HAP-1 (cell line): ENCODE data around the gene GPR75.

Experiments
- DNase-seq, 2 experiments: peaks; one replicate each; pipeline ENCODE4 v3.0.0-alpha.2; 2016 to 2020; ENCODE audit warnings: low spot score in 2 of 2
- H3K27me3 ChIP-seq: fragments of 250-450 bp; sonication (Bioruptor Pico); 2 replicates; pipeline ENCODE4 v1.5.1; 2020; ENCODE audit warnings: low read depth, mild to moderate bottlenecking, moderate library complexity
- H3K36me3 ChIP-seq: fragments of 250-450 bp; sonication (Bioruptor Pico); replicated peaks from 2 replicates; pipeline ENCODE4 v1.5.1; 2020; ENCODE audit warnings: mild to moderate bottlenecking
- H3K4me1 ChIP-seq: fragments of 250-450 bp; sonication (Bioruptor Pico); 2 replicates; pipeline ENCODE4 v1.5.1; 2020; ENCODE audit warnings: mild to moderate bottlenecking
- H3K4me3 ChIP-seq: fragments of 250-450 bp; sonication (Bioruptor Pico); 2 replicates; pipeline ENCODE4 v1.5.1; 2020; ENCODE audit warnings: mild to moderate bottlenecking, moderate library complexity
- H3K9me3 ChIP-seq: fragments of 250-450 bp; sonication (Bioruptor Pico); 2 replicates; pipeline ENCODE4 v1.5.1; 2020; ENCODE audit warnings: mild to moderate bottlenecking, moderate library complexity
- in situ Hi-C: fragments of 300-500 bp; cut with MboI; formaldehyde crosslinking; loops from 3 replicates; pipeline ENCODE4 v1.14.3; 2020; ENCODE audit warnings: low sequenced_read_pairs, inconsistent platforms, mixed read lengths

GPR75 gene

GRCh38 chr2:53859206-53860181 is at the start of gene GPR75:
Gene GPR75, minus strand, starts transcription at chr2:53859967. Its CDS starts 5,211 bp downstream, at chr2:53854756.
- in situ Hi-C loops: no loop called here
- peaks cover 12% of the 10 kb centered on the region for H3K36me3 ChIP-seq
- H3K27me3 ChIP-seq: no peaks in the 10 kb centered on the region
- no peak within 1 kb of the TSS for H3K4me3 ChIP-seq
- no peaks in the 10 kb centered on the region for H3K9me3 ChIP-seq
- DNase-seq: no peak
- peaks cover 5% of the 10 kb centered on the region; the same call in 1 of the 2 replicates for H3K4me1 ChIP-seq

DNA sequence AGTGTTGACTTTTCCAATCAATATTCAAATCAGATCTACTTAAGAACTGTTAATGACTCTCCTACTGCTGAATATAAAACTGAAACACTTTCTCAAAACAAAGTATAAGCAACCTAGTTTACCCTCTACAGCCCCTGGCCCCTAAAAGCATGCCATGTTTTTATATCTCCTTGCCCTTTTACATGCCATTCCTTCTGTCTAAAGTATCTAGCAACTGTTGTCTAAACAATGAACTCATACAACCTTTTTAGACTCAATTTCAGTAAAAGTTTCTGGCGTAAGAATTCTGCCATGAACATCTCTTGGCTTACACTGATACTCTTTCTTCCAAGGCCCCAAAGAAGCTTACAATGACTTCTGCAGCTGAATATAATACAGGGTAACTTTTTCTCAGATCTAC is 47.8 kb upstream of the GPR75 start:
- in situ Hi-C loops: no loop called here
- Histone ChIP-seq H3K27me3 (no peaks in the 10 kb centered on the region), H3K4me3 (no peak overlapping the region), H3K4me1 (no peaks in the 10 kb centered on the region), H3K9me3 (no peaks in the 10 kb centered on the region), H3K36me3 (peaks cover 58% of the 10 kb centered on the region)
- no peak for DNase-seq

GRCh38 chr2:53905396-53905795 is 45.6 kb upstream of the GPR75 start:
- Histone ChIP-seq H3K4me3 (no peak overlapping the region), H3K36me3 (peaks cover 71% of the 10 kb centered on the region), H3K9me3 (no peaks in the 10 kb centered on the region), H3K4me1 (no peaks in the 10 kb centered on the region), H3K27me3 (no peaks in the 10 kb centered on the region)
- in situ Hi-C loops: no loop called here
- no peak for DNase-seq

GRCh38 chr2:53903011-53903410 is 43.2 kb upstream of the GPR75 start:
- peaks cover 77% of the 10 kb centered on the region for H3K36me3 ChIP-seq
- no peaks in the 10 kb centered on the region for H3K9me3 ChIP-seq
- no peak for DNase-seq
- in situ Hi-C loops: no loop called here
- no peaks in the 10 kb centered on the region for H3K4me1 ChIP-seq
- no peak overlapping the region for H3K4me3 ChIP-seq
- no peaks in the 10 kb centered on the region for H3K27me3 ChIP-seq

DNA sequence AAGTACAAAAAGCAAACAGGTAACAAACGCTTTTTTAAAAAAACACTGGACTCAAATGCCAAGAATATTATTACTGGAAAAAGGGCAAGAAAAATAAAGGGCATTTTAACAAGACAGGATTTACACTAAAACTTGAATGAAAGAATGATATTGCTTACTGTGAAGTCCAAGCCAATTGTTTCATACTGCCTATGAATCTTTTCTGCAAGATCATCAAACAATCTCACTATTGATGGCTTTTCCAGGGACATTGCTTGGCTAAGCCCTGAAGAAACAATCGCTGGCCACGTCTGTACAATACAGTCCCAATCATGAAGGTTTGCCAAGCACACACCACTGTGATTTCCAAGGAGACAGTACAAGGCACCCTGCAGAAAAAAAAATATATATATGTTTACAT is 41.4 kb upstream of the GPR75 start:
- Histone ChIP-seq H3K27me3 (no peaks in the 10 kb centered on the region), H3K9me3 (no peaks in the 10 kb centered on the region), H3K4me3 (no peak overlapping the region), H3K36me3 (peaks cover 67% of the 10 kb centered on the region), H3K4me1 (no peaks in the 10 kb centered on the region)
- in situ Hi-C loops: no loop called here
- no peak for DNase-seq

DNA sequence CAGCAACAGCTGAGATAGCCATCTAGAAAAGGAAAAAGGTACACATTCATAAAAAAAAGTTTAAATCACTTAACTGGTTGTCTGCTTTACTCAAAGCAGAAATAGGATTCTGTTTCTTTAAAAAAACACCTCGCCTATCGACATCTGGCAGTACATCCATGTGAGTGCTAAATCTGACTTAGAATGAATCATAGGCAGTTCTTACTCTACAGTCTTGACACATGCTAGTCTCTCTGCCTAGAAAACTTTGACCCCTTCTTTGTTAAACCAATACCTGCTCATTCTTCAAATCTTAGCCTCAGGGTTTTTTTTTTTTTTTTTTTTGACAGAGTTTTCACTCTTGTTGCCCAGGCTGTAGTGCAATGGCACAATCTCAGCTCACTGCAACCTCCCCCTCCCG is 37.1 kb upstream of the GPR75 start:
- DNase-seq: no peak
- H3K9me3 ChIP-seq: no peaks in the 10 kb centered on the region
- in situ Hi-C loops: no loop called here
- H3K4me3 ChIP-seq: no peak overlapping the region
- H3K36me3 ChIP-seq: peaks cover 68% of the 10 kb centered on the region
- H3K27me3 ChIP-seq: no peaks in the 10 kb centered on the region
- H3K4me1 ChIP-seq: no peaks in the 10 kb centered on the region

DNA sequence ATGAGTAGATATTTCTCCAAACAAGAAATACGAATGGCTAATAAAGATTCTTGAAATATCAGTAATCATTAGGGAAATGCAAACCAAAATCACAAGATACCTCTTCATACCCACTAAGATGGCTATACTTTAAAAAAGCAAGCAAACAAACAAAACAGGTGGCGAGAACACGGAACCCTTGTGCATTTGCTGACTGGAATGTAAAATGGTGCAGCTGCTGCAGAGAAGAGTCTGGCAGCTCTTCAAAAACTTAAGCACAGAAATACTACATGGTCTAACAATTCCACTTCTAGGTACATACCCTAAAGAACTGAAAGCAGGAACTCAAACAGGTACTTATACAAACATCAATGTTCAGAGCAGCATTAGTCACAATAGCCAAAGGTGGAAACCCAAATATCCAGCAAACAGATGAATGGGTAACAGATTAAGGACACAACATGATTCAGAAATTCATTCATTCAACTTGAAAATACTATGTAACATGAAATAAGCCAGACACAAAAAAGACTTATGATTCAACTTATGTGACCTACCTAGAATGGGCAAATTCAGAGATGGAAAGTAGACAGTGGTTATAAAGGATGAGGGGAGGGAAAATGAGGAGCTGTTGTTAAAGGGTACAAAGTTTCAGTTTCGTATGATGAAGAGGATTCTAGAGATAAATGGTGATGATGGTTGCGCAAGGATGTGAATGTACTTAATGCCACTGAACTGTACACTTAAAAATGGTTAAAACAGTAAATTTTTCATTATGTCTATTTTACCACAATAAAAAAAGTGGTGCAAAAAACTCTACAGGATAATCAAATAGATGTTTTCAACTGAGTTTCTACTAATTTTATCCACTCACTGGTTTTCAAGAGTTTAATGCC is 26.9 kb upstream of the GPR75 start:
- in situ Hi-C loops: no loop called here
- no peaks in the 10 kb centered on the region for H3K27me3 ChIP-seq
- peaks cover 69% of the 10 kb centered on the region for H3K36me3 ChIP-seq
- H3K9me3 ChIP-seq: no peaks in the 10 kb centered on the region
- no peak overlapping the region for H3K4me3 ChIP-seq
- no peaks in the 10 kb centered on the region for H3K4me1 ChIP-seq
- no peak for DNase-seq

DNA sequence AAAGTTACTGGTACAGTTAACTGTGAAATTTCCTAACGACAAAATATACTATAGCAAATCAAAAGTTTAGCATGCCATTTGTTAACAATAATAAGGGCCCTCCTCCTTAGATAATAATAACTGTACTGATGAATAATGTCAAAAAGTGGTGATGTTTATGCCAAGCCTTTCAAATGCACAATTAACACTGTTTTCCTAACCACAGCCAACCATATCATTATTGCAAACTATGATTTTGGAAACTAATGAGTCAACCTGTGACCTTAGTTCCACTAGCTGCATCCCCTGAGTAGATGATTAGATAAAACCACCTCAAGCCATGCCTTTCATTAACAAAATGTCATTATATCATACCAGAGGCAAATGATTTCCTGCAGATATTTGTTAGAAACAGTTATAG is 25.1 kb upstream of the GPR75 start:
- DNase-seq: no peak
- in situ Hi-C loops: no loop called here
- Histone ChIP-seq H3K9me3 (no peaks in the 10 kb centered on the region), H3K4me3 (no peak overlapping the region), H3K36me3 (peaks cover 60% of the 10 kb centered on the region), H3K4me1 (no peaks in the 10 kb centered on the region), H3K27me3 (no peaks in the 10 kb centered on the region)

GRCh38 chr2:53881986-53882385 is 22.2 kb upstream of the GPR75 start:
- H3K4me3 ChIP-seq: no peak overlapping the region
- in situ Hi-C loops: no loop called here
- H3K4me1 ChIP-seq: peaks cover 14% of the 10 kb centered on the region
- no peaks in the 10 kb centered on the region; the same call in 1 of the 2 replicates for H3K9me3 ChIP-seq
- H3K36me3 ChIP-seq: peaks cover 39% of the 10 kb centered on the region
- H3K27me3 ChIP-seq: no peaks in the 10 kb centered on the region
- DNase-seq: no peak

GRCh38 chr2:53881360-53881759 is 21.6 kb upstream of the GPR75 start:
- in situ Hi-C loops: no loop called here

DNA sequence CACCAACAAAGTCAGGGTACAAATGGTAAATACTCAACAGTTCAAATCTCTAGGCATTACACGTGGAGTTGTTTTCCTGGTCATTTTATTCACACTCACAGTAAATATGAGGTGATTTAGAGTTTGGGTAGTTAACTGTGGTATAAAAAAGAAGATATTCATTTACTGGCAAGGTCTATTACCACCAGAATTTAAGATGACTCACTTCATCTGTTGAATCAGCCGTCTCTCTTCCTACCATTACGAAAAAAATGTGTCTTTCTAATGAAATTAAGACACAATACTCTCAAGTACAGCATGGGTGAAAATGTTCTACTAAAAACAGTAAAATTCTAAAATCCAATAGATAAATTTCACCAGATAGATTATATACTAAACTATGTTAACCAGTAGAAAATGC is 21.0 kb upstream of the GPR75 start:
- no peaks in the 10 kb centered on the region; the same call in 1 of the 2 replicates for H3K9me3 ChIP-seq
- H3K36me3 ChIP-seq: peaks cover 31% of the 10 kb centered on the region
- no peaks in the 10 kb centered on the region for H3K27me3 ChIP-seq
- no peak overlapping the region for H3K4me3 ChIP-seq
- in situ Hi-C loops: no loop called here
- no peak for DNase-seq
- peaks cover 14% of the 10 kb centered on the region for H3K4me1 ChIP-seq

More at GRCh38 chr2:53881360-53881759, 21.6 kb upstream of the GPR75 start:
- Histone ChIP-seq H3K4me3 (no peak overlapping the region), H3K4me1 (peaks cover 14% of the 10 kb centered on the region), H3K9me3 (no peaks in the 10 kb centered on the region; the same call in 1 of the 2 replicates), H3K27me3 (no peaks in the 10 kb centered on the region), H3K36me3 (peaks cover 33% of the 10 kb centered on the region)
- no peak for DNase-seq

- Histone ChIP-seq H3K4me3 (no peak overlapping the region), H3K4me1 (peaks cover 14% of the 10 kb centered on the region), H3K9me3 (no peaks in the 10 kb centered on the region; the same call in 1 of the 2 replicates), H3K27me3 (no peaks in the 10 kb centered on the region), H3K36me3 (peaks cover 41% of the 10 kb centered on the region)
- DNase-seq: no peak
- in situ Hi-C loops: no loop called here
Measured at GRCh38 chr2:53877556-53877955, 17.8 kb upstream of the GPR75 start.

DNA sequence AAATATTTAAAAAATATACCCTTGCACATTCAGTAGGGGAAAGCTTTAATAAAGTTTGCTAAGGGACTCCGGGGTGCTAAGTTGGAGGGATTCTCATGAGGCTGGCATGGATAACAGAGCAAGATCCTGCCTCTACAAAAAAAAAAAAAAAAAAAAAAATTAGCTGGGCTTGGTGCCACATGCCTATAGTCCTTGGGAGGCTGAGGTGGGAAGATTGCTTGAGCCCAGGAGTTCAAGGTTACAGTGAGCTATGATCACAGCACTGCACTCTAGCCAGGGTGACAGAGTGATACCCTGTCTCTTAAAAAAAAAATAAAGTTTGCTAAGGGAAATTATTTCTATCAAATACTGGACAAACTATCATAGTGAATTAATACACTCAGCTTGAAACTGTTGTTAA is 17.3 kb upstream of the GPR75 start:
- in situ Hi-C loops: no loop called here
- no peak overlapping the region for H3K4me3 ChIP-seq
- DNase-seq: no peak
- H3K27me3 ChIP-seq: no peaks in the 10 kb centered on the region
- H3K4me1 ChIP-seq: peaks cover 14% of the 10 kb centered on the region
- peaks cover 39% of the 10 kb centered on the region for H3K36me3 ChIP-seq
- H3K9me3 ChIP-seq: no peaks in the 10 kb centered on the region; the same call in 1 of the 2 replicates
